ENCODE measurements around the gene NOTCH3.

The NOTCH3 gene

GRCh38 chr19:15122331-15123030 is 78.3 kb downstream of the NOTCH3 start:
- no peak for DNase-seq (ENCODE audit: low spot score)

GRCh38 chr19:15120135-15121026 is 80.4 kb downstream of the NOTCH3 start:
- DNase-seq (ENCODE audit: low spot score), result no peak

- DNase-seq (ENCODE audit: low spot score), result no peak
Measured at GRCh38 chr19:15118789-15119494, 81.9 kb downstream of the NOTCH3 start.

- DNase-seq (ENCODE audit: low spot score), result no peak
Measured at GRCh38 chr19:15118248-15118647, 82.5 kb downstream of the NOTCH3 start.

GRCh38 chr19:15116856-15117255 is 83.9 kb downstream of the NOTCH3 start:
- DNase-seq (ENCODE audit: low spot score), result no peak

GRCh38 chr19:15115762-15116615 is 84.8 kb downstream of the NOTCH3 start:
- DNase-seq (ENCODE audit: low spot score), result no peak

GRCh38 chr19:15115080-15115479 is 85.7 kb downstream of the NOTCH3 start:
- no peak for DNase-seq (ENCODE audit: low spot score)

- no peak for DNase-seq (ENCODE audit: low spot score)
Measured at GRCh38 chr19:15114153-15114540, 86.6 kb downstream of the NOTCH3 start.

- no peak for DNase-seq (ENCODE audit: low spot score)
Measured at GRCh38 chr19:15113245-15114152, 87.3 kb downstream of the NOTCH3 start.

GRCh38 chr19:15112385-15112784 is 88.4 kb downstream of the NOTCH3 start:
- no peak for DNase-seq (ENCODE audit: low spot score)

- DNase-seq (ENCODE audit: low spot score), result no peak
Measured at GRCh38 chr19:15111758-15112157, 89.0 kb downstream of the NOTCH3 start.

- DNase-seq (ENCODE audit: low spot score), result no peak
Measured at GRCh38 chr19:15110418-15110815, 90.4 kb downstream of the NOTCH3 start.

GRCh38 chr19:15109768-15110417 is 90.9 kb downstream of the NOTCH3 start:
- no peak for DNase-seq (ENCODE audit: low spot score)
